ENCODE results near the gene CDH12.

- TF ChIP-seq, protein P1, sequence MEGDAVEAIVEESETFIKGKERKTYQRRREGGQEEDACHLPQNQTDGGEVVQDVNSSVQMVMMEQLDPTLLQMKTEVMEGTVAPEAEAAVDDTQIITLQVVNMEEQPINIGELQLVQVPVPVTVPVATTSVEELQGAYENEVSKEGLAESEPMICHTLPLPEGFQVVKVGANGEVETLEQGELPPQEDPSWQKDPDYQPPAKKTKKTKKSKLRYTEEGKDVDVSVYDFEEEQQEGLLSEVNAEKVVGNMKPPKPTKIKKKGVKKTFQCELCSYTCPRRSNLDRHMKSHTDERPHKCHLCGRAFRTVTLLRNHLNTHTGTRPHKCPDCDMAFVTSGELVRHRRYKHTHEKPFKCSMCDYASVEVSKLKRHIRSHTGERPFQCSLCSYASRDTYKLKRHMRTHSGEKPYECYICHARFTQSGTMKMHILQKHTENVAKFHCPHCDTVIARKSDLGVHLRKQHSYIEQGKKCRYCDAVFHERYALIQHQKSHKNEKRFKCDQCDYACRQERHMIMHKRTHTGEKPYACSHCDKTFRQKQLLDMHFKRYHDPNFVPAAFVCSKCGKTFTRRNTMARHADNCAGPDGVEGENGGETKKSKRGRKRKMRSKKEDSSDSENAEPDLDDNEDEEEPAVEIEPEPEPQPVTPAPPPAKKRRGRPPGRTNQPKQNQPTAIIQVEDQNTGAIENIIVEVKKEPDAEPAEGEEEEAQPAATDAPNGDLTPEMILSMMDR (IDR thresholded peaks at IDR 0.05), result no peak
- no peak for TF ChIP-seq POLR2A (IDR thresholded peaks at IDR 0.05)
These were observed 1043.5 kb downstream of the CDH12 start for GRCh38 chr5:21809611-21810010.

Measured in thyroid gland (tissue), 4 donors.